HEK293 (cell line): ENCODE data around the gene CENPP.

Experiments
- REST ChIP-seq: fragments of 450-650 bp; formaldehyde crosslinking; IDR thresholded peaks from 2 replicates; pipeline ENCODE4 v1.5.1; 2016; ENCODE audit warnings: missing biosample characterization, missing genetic modification characterization
- YY1 ChIP-seq: fragments of 450-650 bp; formaldehyde crosslinking; IDR thresholded peaks from 2 replicates; pipeline ENCODE4 v1.5.1; 2018; ENCODE audit warnings: missing biosample characterization, missing genetic modification characterization
- ZBTB21 ChIP-seq: fragments of 450-650 bp; formaldehyde crosslinking; IDR thresholded peaks from 2 replicates; pipeline ENCODE4 v1.5.1; 2017; ENCODE audit warnings: missing biosample characterization, missing genetic modification characterization
- ZNF426 ChIP-seq: fragments of 450-650 bp; formaldehyde crosslinking; IDR thresholded peaks from 2 replicates; pipeline ENCODE4 v1.5.1; 2017; ENCODE audit warnings: missing biosample characterization, missing genetic modification characterization, mild to moderate bottlenecking, inconsistent platforms, moderate library complexity
- TF ChIP-seq, protein P1 (sequence below): fragments of 450-650 bp; formaldehyde crosslinking; IDR thresholded peaks from 2 replicates; pipeline ENCODE4 v1.5.1; 2016; ENCODE audit warnings: missing biosample characterization, missing genetic modification characterization

- TF ChIP-seq, protein P1, sequence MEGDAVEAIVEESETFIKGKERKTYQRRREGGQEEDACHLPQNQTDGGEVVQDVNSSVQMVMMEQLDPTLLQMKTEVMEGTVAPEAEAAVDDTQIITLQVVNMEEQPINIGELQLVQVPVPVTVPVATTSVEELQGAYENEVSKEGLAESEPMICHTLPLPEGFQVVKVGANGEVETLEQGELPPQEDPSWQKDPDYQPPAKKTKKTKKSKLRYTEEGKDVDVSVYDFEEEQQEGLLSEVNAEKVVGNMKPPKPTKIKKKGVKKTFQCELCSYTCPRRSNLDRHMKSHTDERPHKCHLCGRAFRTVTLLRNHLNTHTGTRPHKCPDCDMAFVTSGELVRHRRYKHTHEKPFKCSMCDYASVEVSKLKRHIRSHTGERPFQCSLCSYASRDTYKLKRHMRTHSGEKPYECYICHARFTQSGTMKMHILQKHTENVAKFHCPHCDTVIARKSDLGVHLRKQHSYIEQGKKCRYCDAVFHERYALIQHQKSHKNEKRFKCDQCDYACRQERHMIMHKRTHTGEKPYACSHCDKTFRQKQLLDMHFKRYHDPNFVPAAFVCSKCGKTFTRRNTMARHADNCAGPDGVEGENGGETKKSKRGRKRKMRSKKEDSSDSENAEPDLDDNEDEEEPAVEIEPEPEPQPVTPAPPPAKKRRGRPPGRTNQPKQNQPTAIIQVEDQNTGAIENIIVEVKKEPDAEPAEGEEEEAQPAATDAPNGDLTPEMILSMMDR (tag by site-specific recombination), result no peak
- no peak for TF ChIP-seq ZBTB21 (tag by site-specific recombination)
- TF ChIP-seq REST (tag by site-specific recombination), result no peak
- no peak for TF ChIP-seq YY1 (tag by site-specific recombination)
- TF ChIP-seq ZNF426 (tag by site-specific recombination), result no peak
These were observed 264.2 kb downstream of the CENPP start for GRCh38 chr9:92589923-92590322.
